Stimulated activated CD8-positive, alpha-beta memory T cell treated with anti-CD3 and anti-CD28 coated beads, Interleukin-7, amount 100 ng/mL, for 24 hours (primary cell): ENCODE data around the gene MAGEA2B.
"Not testable (repeated sequence)": the region's sequence is repeated elsewhere in the genome, so short reads cannot be mapped to it uniquely, and the experiment has no call there.

ENCODE experiments used
- DNase-seq: peaks from one replicate; pipeline ENCODE4 v3.0.0-alpha.2; 2020; ENCODE audit warnings: low read depth

Gene MAGEA2B, protein sequence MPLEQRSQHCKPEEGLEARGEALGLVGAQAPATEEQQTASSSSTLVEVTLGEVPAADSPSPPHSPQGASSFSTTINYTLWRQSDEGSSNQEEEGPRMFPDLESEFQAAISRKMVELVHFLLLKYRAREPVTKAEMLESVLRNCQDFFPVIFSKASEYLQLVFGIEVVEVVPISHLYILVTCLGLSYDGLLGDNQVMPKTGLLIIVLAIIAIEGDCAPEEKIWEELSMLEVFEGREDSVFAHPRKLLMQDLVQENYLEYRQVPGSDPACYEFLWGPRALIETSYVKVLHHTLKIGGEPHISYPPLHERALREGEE

GRCh38 chrX:152713815-152714787, at the start of gene MAGEA2B:
MAGEA2B (plus strand) TSS chrX:152714628; CDS start chrX:152717107, 2,479 bp downstream.
- DNase-seq, result not testable (repeated sequence)

DNA sequence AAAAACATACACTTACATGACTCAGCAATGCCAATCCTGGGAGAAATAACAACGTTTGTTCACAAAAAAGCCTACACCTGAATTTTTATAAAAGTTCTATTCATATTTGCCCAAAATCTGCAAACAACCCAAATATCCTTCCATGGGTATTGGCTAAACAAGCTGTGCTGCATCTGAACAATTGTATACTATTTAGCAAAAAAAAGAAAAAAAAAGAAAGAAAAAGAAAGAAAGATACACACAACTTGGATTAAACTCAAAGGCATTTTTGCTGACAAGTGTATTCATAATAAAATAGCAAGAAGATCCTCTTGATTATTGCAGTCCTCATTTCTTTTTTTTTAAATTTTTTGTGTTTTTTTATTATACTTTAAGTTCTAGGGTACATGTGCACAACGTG, 40.3 kb upstream of the MAGEA2B start:
- no peak for DNase-seq

DNA sequence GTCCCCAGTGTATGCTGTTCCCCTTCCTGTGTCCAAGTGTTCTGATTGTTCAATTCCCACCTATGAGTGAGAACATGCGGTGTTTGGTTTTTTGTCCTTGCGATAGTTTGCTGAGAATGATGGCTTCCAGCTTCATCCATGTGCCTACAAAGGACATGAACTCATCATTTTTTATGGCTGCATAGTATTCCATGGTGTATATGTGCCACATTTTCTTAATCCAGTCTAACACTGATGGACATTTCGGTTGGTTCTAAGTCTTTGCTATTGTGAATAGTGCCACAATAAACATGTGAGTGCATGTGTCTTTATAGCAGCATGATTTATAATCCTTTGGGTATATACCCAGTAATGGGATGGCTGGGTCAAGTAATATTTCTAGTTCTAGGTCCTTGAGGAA, 39.8 kb upstream of the MAGEA2B start:
- DNase-seq, result not testable (repeated sequence)

DNA sequence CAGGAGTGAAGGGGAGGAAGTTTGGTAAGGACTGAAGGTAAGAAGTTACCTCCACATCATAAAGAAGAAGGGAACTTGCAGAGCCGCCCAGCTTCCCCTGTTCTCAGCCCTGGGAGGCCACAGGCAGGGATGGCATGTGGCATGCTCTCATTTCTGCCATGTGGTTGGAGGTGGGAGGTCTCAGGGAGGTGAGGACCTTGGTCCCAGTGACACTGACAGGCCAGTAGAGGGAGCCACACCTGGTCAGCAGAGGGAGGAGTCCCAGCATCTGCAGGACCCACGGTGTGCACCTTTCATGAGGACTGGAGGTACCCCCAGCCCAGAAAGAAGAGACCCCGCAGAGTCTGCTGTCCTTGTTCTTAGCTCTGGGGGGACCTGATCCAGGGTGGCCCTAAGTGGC, 33.4 kb upstream of the MAGEA2B start:
- DNase-seq, result not testable (repeated sequence)

GRCh38 chrX:152697952-152698931, 16.2 kb upstream of the MAGEA2B start, which contains the start of gene MAGEA3:
MAGEA3 (plus strand) TSS chrX:152698794; CDS start chrX:152700833, 2,039 bp downstream.
- not testable (repeated sequence) for DNase-seq

- DNase-seq, result not testable (repeated sequence)
Measured at GRCh38 chrX:152700390-152700789, 14.0 kb upstream of the MAGEA2B start.

- not testable (repeated sequence) for DNase-seq
Measured at GRCh38 chrX:152706500-152706899, 7.9 kb upstream of the MAGEA2B start.

- not testable (repeated sequence) for DNase-seq
Measured at GRCh38 chrX:152709173-152709572, 5.3 kb upstream of the MAGEA2B start, which contains the start of gene CSAG2. CSAG2 (minus strand) TSS chrX:152709273; CDS start chrX:152709112, 161 bp downstream.

- not testable (repeated sequence) for DNase-seq
Measured at GRCh38 chrX:152713195-152713594, 1.2 kb upstream of the MAGEA2B start.

- no peak for DNase-seq
Measured at GRCh38 chrX:152725409-152725808, 11.0 kb downstream of the MAGEA2B start.

- DNase-seq, result no peak
Measured at GRCh38 chrX:152733261-152733975, 19.0 kb downstream of the MAGEA2B start, which contains the start of the genes CSAG1 and MAGEA12. CSAG1 (minus strand) TSS chrX:152733721; CDS start chrX:152732460, 1,261 bp downstream. MAGEA12 (plus strand) TSS chrX:152733757; CDS start chrX:152736162, 2,405 bp downstream.

- DNase-seq, result not testable (repeated sequence)
Measured at GRCh38 chrX:152734143-152734858, 19.9 kb downstream of the MAGEA2B start.

DNA sequence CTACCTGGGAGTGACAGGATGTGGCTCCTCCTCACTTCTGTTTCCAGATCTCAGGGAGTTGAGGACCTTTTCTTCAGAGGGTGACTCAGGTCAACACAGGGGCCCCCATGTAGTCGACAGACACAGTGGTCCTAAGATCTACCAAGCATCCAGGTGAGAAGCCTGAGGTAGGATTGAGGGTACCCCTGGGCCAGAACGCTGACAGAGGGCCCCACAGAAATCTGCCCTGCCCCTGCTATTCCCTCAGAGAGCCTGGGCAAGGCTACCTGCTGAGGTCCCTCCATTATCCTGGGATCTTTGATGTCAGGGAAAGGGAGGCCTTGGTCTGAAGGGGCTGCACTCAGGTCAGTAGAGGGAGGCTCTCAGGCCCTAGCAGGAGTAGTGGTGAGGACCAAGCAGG, 20.7 kb downstream of the MAGEA2B start:
- no peak for DNase-seq

DNA sequence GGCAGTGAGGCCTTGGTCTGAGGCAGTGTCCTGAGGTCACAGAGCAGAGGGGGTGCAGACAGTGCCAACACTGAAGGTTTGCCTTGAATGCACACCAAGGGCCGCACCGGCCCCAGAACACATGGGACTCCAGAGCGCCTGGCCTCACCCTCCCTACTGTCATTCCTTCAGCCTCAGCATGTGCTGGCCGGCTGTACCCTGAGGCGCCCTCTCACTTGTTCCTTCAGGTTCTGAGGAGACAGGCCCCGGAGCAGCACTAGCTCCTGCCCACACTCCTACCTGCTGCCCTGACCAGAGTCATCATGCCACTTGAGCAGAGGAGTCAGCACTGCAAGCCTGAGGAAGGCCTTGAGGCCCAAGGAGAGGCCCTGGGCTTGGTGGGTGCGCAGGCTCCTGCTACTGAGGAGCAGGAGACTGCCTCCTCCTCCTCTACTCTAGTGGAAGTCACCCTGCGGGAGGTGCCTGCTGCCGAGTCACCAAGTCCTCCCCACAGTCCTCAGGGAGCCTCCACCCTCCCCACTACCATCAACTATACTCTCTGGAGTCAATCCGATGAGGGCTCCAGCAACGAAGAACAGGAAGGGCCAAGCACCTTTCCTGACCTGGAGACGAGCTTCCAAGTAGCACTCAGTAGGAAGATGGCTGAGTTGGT, 21.6 kb downstream of the MAGEA2B start:
- no peak for DNase-seq

DNA sequence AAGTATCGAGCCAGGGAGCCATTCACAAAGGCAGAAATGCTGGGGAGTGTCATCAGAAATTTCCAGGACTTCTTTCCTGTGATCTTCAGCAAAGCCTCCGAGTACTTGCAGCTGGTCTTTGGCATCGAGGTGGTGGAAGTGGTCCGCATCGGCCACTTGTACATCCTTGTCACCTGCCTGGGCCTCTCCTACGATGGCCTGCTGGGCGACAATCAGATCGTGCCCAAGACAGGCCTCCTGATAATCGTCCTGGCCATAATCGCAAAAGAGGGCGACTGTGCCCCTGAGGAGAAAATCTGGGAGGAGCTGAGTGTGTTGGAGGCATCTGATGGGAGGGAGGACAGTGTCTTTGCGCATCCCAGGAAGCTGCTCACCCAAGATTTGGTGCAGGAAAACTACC, 22.1 kb downstream of the MAGEA2B start:
- DNase-seq, result not testable (repeated sequence)

- DNase-seq, result no peak
Measured at GRCh38 chrX:152738560-152738959, 24.1 kb downstream of the MAGEA2B start.

- not testable (repeated sequence) for DNase-seq
Measured at GRCh38 chrX:152753686-152754650, 39.5 kb downstream of the MAGEA2B start, which contains the start of gene MAGEA2. MAGEA2 (minus strand) TSS chrX:152753842; CDS start chrX:152751363, 2,479 bp downstream.

GRCh38 chrX:152754871-152755270, 40.4 kb downstream of the MAGEA2B start:
- not testable (repeated sequence) for DNase-seq
